GM19025 (cell line): ENCODE data around the gene RS1.

Experiments used
- ATAC-seq: cut with Tn5 transposase; IDR thresholded peaks from one replicate; pipeline ENCODE4 v1.9.1; 2021; ENCODE audit warnings: mild to moderate bottlenecking, low read depth, moderate library complexity; ENCODE audit not compliant: unreplicated experiment

The RS1 gene

DNA sequence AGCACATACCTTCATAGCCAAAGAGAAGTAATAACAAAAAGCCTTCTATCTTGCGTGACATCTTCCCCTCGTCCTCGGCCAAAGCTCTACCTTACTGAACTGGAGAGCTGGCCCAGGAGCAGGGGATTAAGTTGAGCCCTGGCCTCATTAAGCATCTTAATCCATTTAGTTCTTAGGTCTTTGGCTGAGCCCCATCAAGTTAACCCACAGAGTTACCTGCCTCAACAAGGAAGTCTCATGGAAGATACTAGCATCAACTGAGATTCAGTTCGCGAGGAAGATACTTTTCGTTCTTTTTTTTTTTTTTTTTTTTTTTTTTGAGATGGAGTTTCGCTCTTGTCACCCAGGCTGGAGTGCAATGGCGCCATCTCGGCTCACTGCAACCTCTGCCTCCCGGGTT lies at the start of gene RS1:
TSS of gene RS1 (minus strand) at position 101 of the 400 bp plus-strand sequence. CDS start at position 61, 40 bp downstream.
- no peak for ATAC-seq

DNA sequence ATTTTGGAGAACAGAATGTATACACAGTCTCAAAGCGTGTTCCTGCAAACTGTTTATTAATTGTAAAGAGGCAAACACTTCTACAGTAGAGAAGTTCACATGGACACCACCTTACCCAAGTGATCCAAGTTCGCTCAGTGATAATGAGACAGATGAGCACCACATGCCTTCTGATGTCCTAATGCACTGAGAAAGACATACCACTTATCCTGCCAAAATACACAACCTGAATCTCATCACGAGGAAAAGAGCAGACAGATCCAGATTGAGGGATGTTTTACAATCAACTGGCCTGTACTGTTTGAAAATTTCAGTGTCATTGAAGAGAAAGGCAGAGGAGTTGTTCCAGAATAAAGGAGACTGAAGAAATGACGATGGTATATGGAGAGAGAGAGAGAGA lies 47.9 kb upstream of the RS1 start:
- no peak for ATAC-seq

DNA sequence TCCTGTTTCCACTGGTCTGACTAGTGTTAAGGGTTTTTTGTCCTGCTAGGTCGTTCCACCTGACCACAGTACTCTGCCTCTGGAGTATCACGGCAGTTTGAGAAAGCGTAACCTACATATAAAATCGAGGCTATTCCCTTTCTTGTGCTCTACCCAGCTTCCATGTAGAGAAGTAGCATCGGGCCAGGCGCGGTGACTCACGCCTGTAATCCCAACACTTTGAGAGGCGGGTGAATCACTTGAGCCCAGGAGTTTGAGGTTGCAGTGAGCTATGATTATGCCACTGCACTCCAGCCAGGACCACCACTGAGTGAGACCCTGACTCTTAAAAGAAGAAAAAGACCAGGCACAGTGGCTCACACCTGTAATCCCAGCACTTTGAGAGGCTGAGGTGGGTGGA lies 43.0 kb upstream of the RS1 start:
- ATAC-seq, result no peak

DNA sequence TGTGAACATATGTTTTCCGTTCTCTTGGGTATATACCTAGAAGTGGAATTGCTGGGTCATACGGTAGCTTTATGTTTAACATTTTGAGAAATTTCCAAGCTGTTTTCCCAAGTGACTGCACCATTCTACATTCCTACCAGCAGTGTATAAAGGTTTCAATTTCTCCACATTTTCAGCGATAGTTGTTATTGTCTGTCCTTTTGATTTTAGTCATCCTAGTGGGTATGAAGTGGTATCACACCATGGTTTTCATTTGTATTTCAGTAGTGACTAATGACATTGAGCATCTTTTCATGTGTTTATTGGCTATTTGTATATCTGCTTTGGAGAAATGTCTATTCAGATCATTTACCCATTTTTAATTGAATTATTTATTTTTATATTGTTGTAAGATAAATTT lies 37.9 kb upstream of the RS1 start:
- no peak for ATAC-seq

DNA sequence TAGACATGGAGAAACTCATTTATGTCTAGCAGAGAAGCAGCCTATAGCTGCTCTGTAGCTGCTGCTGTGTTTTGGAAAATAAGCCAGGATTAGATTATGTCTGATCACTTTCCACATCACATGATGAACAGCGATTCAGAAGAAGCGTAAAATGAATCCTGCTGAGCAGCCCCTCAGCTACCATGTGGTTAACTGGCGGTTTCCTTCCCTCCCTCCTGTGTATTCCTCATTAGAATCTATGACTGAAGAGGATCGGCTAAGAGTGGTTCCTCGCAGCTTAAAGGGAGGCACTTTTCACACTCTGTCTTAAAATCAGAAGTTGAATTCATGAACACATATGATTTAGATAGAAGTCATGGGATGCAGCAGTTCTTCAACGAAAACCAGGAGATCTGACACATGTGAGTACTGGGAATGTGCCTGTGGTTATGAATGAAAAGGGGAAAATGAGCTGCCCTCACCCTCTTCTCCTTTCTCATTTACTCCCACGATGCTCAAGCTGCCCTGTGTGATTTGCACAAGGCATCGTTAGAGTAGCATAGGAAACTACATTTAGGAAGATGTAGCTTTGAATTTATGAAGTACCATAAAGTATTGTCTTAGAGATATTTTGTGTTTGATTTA lies 35.6 kb upstream of the RS1 start, which contains the start of gene PPEF1:
TSS of gene PPEF1 (plus strand) at position 220 of the 624 bp plus-strand sequence. CDS start at position 356, 136 bp downstream.
- ATAC-seq, result no peak

DNA sequence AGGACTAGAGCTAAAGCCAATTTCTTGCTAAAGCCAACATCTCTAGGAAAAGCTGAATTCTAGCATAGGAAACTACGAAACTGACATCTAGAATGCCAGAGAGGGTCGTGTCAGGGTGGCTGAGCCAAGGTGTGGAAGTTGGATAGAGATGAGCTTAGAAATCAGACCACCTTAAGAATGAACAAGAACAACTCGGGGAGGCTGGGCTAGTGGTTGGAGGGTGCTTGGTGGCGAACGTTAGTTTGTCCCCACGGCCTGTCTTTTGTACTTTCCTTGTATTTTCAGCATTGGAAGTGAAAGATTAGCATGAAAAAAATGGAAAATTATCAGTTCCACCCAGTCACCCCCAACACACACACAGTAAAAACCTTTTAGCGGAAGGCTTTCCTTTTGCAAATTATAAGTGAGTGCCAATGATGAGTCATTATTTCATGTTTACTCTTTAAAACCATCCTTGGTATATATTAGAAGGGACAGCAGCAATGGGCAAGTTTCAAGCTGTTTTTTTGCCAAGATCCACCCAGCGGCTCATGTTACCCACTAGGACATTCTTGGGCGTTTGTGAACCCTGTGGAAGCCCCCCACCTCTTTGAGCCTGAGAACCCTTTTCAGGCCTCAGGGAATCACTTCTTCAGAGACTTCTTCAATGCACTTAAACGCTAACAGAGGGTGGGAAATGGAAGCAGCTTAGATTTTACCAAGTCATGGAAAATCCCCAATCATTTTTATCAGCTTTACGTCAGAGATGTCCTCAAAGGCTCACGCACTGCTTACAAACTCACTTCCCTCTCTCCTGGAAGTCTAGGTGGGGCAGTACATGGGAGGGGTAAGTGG lies 30.7 kb upstream of the RS1 start:
- no peak for ATAC-seq

DNA sequence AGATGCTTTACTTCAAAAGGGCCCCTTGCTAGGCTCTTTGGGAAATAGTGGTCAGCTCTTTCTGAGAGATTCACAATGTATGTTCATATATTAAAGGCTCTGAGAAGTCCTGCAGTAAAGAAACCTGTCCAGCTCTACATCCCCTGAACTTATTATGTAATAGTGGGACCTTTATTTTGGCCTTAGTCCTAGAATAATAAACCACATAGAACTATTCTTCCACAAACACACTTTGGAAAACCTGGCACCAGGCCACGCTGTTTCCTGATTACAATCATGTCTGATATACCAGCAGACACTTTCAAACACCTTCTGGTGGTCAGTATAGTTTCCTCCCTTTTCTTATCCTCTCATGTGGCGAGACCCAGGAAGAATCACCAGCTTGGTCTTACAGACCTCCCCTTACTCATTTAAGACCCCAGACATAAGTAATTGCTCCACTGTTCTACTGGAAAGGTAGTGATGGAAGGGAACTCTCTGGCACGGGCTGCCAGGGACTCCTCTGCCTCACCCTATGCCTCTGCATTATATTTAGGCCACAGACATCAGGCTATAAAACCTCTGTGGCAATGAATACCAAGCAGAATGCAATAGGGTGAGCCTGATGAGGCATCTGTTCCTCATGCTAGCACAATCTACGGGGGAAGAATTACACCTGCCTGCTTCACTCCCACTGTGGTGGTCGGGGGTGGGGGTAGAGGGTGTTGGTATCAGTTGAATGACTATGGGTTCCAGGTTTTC lies 29.9 kb upstream of the RS1 start:
- ATAC-seq, result no peak

DNA sequence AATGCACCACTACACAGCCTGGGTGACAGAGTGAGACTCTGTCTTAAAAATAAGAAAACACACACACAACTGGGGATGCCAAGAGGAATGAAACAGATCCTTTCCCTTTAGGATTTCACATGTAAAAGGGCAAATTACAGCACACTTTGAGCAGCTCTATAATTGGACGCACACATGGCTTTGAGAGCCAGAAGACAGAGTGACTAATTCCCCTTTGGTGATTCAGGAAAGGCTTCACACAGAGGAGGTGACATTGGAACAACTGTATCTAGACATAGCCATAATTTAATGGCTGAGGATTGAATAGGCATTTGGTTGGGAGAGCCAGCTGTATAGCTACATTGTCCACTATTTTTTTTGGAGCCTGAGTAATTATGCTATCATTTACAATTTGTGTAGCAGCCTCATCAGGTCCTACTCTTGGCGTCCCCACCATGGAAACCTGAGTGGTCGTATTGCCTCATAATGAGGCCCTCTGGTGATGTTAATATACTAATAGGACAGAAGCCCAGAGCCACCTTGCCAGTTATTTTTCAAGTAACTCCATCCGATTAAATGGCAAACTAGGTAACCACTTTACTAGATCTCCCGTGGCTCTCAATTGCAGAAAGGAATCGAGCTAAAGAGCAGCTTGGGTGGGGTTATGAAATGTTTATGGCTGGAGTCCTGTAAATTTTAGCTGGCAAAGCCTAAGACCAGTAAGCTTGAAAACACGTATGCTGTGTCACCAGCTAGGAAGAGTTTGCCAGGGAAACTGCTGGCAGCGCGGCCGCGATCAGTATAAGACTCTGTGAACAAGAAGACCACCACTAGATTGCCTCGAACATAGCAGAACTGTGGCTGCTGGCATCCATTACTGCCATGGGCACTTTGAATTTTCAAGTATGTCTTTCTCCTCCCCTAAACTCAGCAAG lies 27.1 kb upstream of the RS1 start:
- ATAC-seq, result no peak

DNA sequence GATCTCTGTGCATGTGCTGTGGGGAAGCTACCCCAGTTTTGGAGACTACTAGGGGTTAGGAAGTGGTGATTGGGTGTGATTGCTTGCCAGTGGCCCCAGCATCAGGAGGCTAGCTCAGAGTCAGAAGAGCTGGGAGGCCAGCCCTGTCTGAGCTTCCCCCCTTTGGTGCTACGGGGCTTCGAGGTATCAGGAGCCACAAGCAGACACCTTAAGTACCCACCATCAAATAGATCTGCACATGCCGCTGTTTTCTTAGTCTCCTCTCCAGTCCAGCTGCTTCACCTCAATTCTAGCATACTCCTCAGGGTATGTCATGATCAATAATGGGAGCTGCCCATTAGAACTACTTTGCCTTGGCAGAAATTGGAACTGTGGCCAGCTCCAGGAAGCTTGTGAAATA lies 24.7 kb upstream of the RS1 start:
- ATAC-seq, result no peak

DNA sequence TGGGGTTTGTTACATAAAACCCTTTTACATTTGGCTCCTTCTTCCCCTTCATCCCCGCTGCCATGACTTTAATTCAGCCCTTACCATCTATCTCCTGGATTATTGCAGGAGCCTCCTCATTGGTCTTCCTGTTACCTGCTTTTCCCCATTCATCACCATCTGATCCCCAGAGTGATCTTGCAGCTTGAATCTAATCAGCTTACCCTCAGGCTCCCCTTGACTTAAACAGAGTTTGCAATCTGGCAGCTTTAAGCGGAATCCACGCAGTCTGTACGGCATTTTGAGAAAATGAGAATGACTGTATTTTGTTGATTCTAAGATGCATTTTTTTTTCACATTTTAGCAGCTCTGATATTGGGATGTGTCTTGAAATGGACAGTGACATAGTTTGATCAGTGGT lies 20.6 kb upstream of the RS1 start:
- no peak for ATAC-seq

DNA sequence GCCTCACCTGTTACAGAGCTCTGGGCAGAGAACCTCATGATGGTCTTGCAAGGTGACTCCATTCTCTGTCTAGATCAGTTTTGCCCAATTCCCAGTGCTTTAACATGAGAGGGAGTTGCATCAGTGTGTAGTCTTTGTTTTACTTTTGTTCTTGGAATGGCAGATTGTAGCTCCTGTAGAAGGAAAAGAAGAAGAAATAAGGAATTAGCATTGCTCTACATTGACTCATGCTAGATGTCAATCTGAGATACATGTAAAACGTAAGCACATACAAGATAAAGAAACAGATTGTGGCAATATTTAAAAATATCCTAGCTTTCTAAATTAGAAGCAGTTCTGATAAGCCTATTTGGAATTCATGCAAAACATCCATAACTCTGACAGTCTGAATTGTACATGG lies 19.5 kb upstream of the RS1 start:
- no peak for ATAC-seq

DNA sequence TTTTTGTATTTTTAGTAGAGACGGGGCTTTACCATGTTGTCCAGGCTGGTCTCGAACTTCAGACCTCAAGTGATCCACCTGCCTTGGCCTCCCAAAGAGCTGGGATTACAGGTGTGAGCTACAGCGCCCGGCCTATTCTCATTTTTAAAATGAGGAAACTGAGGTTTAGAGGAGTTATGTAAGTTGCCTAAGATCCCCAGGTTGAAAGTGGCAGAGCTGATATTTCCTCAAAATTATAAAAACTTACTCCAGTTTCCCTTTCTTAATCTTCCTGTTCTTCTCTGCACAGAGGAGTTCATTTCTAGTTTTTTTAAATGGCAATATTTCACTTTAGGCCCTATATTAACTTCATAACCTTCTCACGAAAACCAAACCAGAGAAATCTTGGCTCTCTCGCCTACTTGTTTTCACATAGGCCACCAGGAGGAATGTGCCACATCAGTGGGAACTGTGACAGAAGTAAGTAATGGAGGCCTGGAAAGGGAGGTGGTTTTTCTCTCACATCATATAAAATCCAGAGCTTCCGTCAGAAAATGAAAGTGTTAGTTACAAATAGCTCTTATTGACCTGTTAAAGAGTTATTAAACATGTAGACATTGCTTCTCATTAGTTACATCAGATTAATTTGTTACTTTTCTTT lies 16.1 kb upstream of the RS1 start:
- no peak for ATAC-seq

DNA sequence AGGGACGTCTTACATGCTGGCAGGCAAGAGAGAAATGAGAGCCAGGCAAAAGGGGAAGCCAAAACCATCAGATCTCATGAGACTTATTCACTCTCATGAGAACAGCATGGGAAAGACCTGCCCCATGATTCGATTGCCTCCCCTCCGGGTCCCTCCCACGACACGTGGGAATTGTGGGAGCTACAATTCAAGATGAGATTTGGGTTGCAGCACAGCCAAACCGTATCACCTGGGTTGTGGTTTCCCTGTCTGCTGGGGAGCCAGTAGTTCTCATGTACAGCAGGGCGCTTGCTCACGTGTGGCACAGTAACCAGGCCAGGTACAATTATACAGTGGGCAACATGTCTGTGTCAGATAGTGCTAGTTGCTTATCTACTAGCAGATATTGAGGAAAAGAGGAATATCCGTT lies 11.1 kb upstream of the RS1 start:
- no peak for ATAC-seq

DNA sequence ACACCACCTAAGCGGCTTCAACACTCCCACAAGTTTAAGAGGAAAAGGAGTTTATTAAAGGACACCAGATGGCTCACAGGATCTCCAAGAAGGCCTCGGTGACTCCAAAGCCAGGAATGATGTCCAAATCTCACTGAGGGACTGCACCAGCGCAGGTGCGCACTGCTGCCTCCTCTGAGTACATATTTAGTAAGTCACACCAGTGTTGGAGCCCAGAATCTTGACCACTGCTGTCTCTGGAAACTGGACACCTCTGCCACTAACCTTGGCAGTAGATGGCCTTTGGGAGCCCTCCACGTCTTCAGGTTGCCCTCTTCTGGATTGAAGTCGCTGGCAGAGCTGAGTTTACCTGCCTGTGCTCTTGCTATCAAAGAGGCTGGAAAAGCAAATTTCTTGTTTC lies 10.1 kb upstream of the RS1 start:
- no peak for ATAC-seq

DNA sequence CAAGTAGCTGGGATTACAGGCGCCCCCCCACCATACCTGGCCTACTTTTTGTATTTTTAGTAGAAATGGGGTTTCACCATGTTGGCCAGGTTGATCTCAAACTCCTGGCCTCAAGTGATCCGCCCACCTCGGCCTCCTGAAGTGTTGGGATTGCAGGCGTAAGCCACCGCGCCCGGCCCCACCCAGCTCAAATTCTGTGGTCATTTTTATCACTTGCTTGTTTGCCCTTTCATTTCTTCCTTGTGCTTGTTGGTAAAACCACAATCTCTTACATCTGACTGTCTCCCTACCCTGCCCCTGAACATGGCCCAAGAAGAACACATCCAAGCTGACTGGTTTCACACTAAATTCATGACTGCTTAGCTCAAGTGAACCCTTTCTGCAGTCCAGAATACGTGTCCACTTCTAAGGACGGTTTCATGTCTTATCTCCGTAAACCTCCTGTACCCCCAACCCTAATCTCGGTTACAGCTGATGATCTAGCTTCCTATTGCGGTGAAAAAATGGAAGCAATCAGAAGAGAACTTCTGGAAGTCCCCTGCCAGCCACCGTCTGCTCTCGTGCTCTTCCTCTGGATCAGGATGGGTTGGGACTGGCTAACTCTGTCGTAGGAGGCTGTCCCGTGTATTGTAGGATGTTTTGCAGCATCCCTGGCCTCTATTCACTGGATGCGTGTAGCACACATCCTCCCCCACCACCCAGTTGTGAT lies 5.4 kb upstream of the RS1 start:
- no peak for ATAC-seq

DNA sequence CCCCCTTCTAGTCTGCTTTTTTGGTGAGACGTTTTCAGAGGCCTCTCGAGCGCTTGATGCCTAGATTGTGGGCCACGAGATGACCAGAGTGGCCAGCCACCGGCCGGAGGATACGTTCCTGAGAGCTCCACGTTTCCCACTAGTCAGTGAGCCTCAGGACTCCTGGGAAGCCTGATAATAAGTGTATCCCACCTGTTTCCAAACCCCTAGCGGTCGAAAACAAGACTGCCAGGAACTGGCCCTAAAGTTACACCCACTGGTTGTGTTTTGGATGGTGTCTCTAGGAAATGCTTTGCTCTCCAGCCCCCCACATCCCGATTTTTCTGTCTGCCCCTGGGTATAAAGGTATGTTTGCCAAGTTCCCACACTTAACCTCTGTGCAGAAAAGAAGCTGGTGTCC lies 4.6 kb upstream of the RS1 start:
- ATAC-seq, result no peak

DNA sequence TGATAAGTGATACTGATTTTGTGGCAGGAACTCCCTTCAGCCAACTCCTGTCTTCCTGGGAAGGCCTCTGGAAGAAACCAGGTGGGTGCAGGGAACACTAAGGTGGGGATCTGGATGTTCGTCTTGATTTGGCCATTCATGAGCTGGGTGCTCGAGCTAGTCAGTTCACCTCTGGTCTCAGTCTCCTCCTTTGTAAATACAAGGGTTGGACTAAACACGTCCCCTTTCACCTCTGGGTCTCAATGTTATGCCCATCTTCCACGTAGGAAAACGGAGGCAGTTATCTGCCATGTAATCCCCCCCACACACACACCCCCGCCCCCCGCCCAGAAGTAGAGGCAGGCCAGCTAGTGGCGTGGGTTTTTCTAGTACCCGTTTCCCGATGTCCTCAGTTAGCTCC lies 4.1 kb upstream of the RS1 start:
- no peak for ATAC-seq

DNA sequence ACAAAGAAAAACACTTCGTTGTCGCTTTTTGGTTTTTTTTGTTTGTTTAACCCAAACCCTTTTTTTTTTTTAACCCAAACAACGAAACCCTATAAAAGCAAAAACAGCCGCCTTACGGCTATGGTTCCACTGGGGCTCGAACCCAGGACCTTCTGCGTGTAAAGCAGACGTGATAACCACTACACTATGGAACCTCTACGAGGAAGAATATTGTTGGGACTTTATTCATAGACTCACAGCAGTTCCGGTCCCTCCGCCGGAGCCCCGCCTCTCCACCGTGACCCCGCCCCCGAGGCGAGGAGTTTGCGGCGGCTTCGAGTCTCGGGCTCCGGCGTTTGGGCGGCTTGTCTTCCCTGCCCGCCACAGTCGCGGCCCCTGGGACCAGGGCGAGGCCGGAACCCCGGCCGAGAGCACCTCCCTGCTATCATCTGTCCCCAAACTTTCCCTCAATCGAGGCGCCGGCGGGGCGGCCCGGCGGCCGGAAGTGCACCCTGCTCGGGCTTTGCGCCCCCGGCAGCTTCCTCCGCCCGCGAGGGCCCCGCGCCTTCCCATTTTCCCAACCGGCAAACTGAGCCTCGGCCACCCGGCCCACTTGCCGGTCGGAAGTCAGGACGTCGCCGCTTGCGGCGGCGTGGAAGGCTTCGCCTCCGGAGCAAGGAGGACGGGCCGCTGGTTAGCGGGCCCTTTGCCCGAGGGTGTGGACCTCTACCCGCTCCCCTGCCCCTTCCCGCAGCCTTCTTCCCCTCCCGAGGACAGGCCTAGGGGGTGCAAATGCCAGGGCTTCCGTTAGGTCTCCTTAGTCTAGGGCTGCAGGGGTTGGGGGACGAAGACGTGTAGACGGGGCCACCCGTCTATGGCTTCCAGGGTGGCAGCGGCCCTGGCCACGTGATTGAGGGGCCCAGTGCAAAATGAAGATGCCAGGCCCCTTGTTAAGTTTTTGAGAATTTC lies 3.2 kb upstream of the RS1 start:
- ATAC-seq, result peak; percentile 87
